ENCODE data around the gene GHRHR. TPM values are rescaled to one million over a fixed set of nuclear protein-coding genes. Genes with fewer than 3 reads are reported as not detected.

The GHRHR gene
- total RNA-seq, 1 experiment from 2014 or later: not detected

DNA sequence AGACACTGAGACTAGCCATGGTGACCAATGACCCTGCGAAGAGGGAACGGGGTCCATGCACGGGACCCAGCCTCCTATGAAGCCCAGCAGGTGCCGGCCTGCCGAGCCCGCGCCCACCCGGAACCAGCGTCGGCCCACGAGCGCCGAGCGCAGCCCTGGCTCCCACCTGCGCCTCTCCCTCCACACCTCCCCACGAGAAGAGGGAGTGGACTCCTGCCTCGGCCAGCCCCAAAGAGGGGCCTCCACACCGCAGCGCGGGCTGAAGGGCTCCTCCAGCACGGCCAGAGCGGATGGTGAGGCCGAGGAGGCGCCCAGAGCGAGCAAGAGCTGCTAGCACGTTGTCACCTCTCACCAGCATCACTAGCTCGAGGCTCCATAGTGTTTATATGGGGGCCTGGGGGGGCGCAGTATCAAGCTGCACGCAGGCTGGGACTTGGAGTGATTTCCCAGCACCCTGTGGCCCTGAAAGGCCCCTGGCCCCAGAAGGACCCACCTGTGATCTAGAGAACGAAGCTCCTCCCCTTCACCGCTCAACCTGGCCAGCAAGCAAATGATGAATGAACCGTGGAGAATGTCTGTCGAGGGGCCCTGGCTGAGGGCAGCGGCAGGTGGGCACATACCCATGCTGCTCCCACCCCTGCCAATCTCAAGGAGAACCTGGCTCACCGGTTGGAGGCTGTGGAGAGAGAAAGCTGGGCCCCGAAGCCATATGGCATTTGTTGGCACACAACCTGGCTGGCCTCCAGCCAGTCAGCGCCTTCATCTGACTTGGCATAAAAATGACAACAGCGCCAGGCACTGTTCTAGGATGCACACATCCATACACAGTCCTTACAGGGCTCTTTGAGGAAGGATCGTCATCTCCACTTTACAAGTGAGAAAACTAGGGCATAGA, 30.7 kb downstream of the GHRHR start:
- Histone ChIP-seq H3K36me3 (ENCODE audit: control insufficient read depth, insufficient read depth, low read length) (no peaks in the 10 kb centered on the region), H3K4me3 (ENCODE audit: low read depth, low read length) (no peak overlapping the region), H3K27me3 (replicated peaks; ENCODE audit: control insufficient read depth, insufficient read depth, low read length) (no peaks in the 10 kb centered on the region), H3K9me3 (peaks cover 8% of the 10 kb centered on the region; the same call in 1 of the 2 replicates), H3K4me1 (no peaks in the 10 kb centered on the region; the same call in 1 of the 2 replicates)
- BruUV-seq (replicated peaks): no TSS peak
- Mint-ChIP-seq H3K4me3 (ENCODE audit: unreplicated experiment) (no peak overlapping the region), H3K4me1 (ENCODE audit: low read depth, unreplicated experiment) (no peaks in the 10 kb centered on the region), H3K27me3 (ENCODE audit: insufficient read depth, unreplicated experiment) (no peaks in the 10 kb centered on the region), H3K27ac (ENCODE audit: unreplicated experiment) (no peak overlapping the region), H3K9me3 (ENCODE audit: unreplicated experiment) (no peaks in the 10 kb centered on the region), H3K36me3 (ENCODE audit: insufficient read depth, unreplicated experiment) (no peaks in the 10 kb centered on the region)
- POLR2A ChIA-PET: no interaction called here
- intact Hi-C loops (cut with micrococcal nuclease; ENCODE audit: unreplicated experiment): no loop called here
- DNase-seq: no peak
- no peak for TF ChIP-seq CTCF (IDR thresholded peaks at IDR 0.05; ENCODE audit: insufficient read depth in 1 of 2, low read depth in 1 of 2, low read length in 1 of 2, severe bottlenecking in 1 of 2, unreplicated experiment in 1 of 2)
- CTCF ChIA-PET: interaction anchor here (1.0 kb wide), 1 partner anchor 11 kb away, joined by 3 read pairs; no protein-coding TSS in a partner anchor

- Histone ChIP-seq H3K9me3 (peaks cover 8% of the 10 kb centered on the region; the same call in 1 of the 2 replicates), H3K4me1 (no peaks in the 10 kb centered on the region), H3K27me3 (replicated peaks; ENCODE audit: control insufficient read depth, insufficient read depth, low read length) (no peaks in the 10 kb centered on the region), H3K4me3 (ENCODE audit: low read depth, low read length) (no peak overlapping the region), H3K36me3 (ENCODE audit: control insufficient read depth, insufficient read depth, low read length) (no peaks in the 10 kb centered on the region)
- intact Hi-C loops (cut with micrococcal nuclease; ENCODE audit: unreplicated experiment): no loop called here
- no peak for TF ChIP-seq CTCF (IDR thresholded peaks at IDR 0.05; ENCODE audit: insufficient read depth in 1 of 2, low read depth in 1 of 2, low read length in 1 of 2, severe bottlenecking in 1 of 2, unreplicated experiment in 1 of 2)
- no peak overlapping the region for H3K4me3 Mint-ChIP-seq (ENCODE audit: unreplicated experiment)
- no peak for DNase-seq
- ChIA-PET CTCF (no interaction called here), POLR2A (no interaction called here)
- H3K9me3 Mint-ChIP-seq (ENCODE audit: unreplicated experiment): no peaks in the 10 kb centered on the region
- H3K27ac Mint-ChIP-seq (ENCODE audit: unreplicated experiment): no peak overlapping the region
- H3K36me3 Mint-ChIP-seq (ENCODE audit: insufficient read depth, unreplicated experiment): no peaks in the 10 kb centered on the region
- no TSS peak for BruUV-seq (replicated peaks)
- H3K27me3 Mint-ChIP-seq (ENCODE audit: insufficient read depth, unreplicated experiment): no peaks in the 10 kb centered on the region
- H3K4me1 Mint-ChIP-seq (ENCODE audit: low read depth, unreplicated experiment): no peaks in the 10 kb centered on the region
These were observed 31.8 kb downstream of the GHRHR start for GRCh38 chr7:30995536-30995935.

DNA sequence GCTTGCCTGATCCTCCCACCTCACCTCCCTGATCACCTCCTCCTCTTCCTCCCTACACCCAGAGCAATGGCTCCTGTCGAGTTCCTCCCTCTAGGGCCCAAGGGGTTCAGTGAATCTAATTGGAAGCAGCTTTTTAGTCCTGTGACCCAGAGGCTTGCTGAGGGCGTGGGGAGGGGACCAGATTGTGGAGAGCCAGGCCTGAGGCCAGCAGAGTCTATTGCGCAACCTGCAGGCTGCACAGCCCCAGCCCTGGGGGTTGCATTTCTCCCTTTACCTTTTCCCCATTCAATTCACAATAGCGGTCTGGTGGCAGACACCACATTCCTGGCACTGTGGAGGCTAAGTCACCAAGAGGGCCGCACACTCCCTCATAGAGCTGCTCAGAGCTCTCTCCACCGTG, 32.5 kb downstream of the GHRHR start:
- H3K4me3 Mint-ChIP-seq (ENCODE audit: unreplicated experiment): no peak overlapping the region
- Histone ChIP-seq H3K4me1 (no peaks in the 10 kb centered on the region), H3K36me3 (ENCODE audit: control insufficient read depth, insufficient read depth, low read length) (no peaks in the 10 kb centered on the region), H3K9me3 (peaks cover 8% of the 10 kb centered on the region; the same call in 1 of the 2 replicates), H3K27me3 (replicated peaks; ENCODE audit: control insufficient read depth, insufficient read depth, low read length) (no peaks in the 10 kb centered on the region), H3K4me3 (ENCODE audit: low read depth, low read length) (no peak overlapping the region)
- no peaks in the 10 kb centered on the region for H3K27me3 Mint-ChIP-seq (ENCODE audit: insufficient read depth, unreplicated experiment)
- TF ChIP-seq CTCF (IDR thresholded peaks at IDR 0.05; ENCODE audit: insufficient read depth in 1 of 2, low read depth in 1 of 2, low read length in 1 of 2, severe bottlenecking in 1 of 2, unreplicated experiment in 1 of 2): no peak
- no peaks in the 10 kb centered on the region for H3K9me3 Mint-ChIP-seq (ENCODE audit: unreplicated experiment)
- no TSS peak for BruUV-seq (replicated peaks)
- no peak overlapping the region for H3K27ac Mint-ChIP-seq (ENCODE audit: unreplicated experiment)
- DNase-seq: no peak
- POLR2A ChIA-PET: no interaction called here
- no peaks in the 10 kb centered on the region for H3K4me1 Mint-ChIP-seq (ENCODE audit: low read depth, unreplicated experiment)
- H3K36me3 Mint-ChIP-seq (ENCODE audit: insufficient read depth, unreplicated experiment): no peaks in the 10 kb centered on the region
- intact Hi-C loops (cut with micrococcal nuclease; ENCODE audit: unreplicated experiment): no loop called here
- CTCF ChIA-PET: no interaction called here

Measured in Caco-2 (cell line).